KMS-11 (cell line): ENCODE results near the gene TAGAP.

ENCODE experiments used
- H2AFZ ChIP-seq: fragments of 200-600 bp; sonication (generic); 2 replicates; pipeline ENCODE4 v1.6.1; 2016; ENCODE audit warnings: antibody characterized with exemption, mixed run types, low read depth
- H3K27ac ChIP-seq: fragments of 200-600 bp; sonication (generic); 2 replicates; pipeline ENCODE4 v1.6.1; 2016; ENCODE audit warnings: mild to moderate bottlenecking, mixed run types
- H3K27me3 ChIP-seq: fragments of 200-600 bp; sonication (generic); 2 replicates; pipeline ENCODE4 v1.6.1; 2017; ENCODE audit warnings: mild to moderate bottlenecking, low read depth, mixed run types, moderate library complexity; ENCODE audit not compliant: insufficient read depth
- H3K36me3 ChIP-seq: fragments of 200-600 bp; sonication (generic); 2 replicates; pipeline ENCODE4 v1.6.1; 2017; ENCODE audit warnings: mild to moderate bottlenecking, mixed run types; ENCODE audit not compliant: insufficient read depth
- H3K4me1 ChIP-seq: fragments of 200-600 bp; sonication (generic); 2 replicates; pipeline ENCODE4 v1.6.1; 2016; ENCODE audit warnings: mild to moderate bottlenecking, low read depth, mixed run types; ENCODE audit not compliant: poor library complexity, severe bottlenecking
- H3K4me2 ChIP-seq: fragments of 200-600 bp; sonication (generic); 2 replicates; pipeline ENCODE4 v1.7.0; 2016; ENCODE audit warnings: mild to moderate bottlenecking, mixed run types
- H3K4me3 ChIP-seq: fragments of 200-600 bp; sonication (generic); IDR thresholded peaks from 2 replicates; pipeline ENCODE4 v1.6.1; 2017; ENCODE audit warnings: low read depth, low read length, mixed read lengths; ENCODE audit not compliant: insufficient read depth
- H3K79me2 ChIP-seq: fragments of 200-600 bp; sonication (generic); 2 replicates; pipeline ENCODE4 v1.6.1; 2016; ENCODE audit warnings: low read depth, mixed run types; ENCODE audit not compliant: insufficient read depth
- H3K9ac ChIP-seq: fragments of 200-600 bp; sonication (generic); 2 replicates; pipeline ENCODE4 v1.6.1; 2016; ENCODE audit warnings: mild to moderate bottlenecking, mixed run types
- H4K20me1 ChIP-seq: fragments of 200-600 bp; sonication (generic); 2 replicates; pipeline ENCODE4 v1.6.1; 2016; ENCODE audit warnings: mild to moderate bottlenecking, mixed run types; ENCODE audit not compliant: insufficient read depth
- CTCF ChIP-seq: fragments of 200-600 bp; sonication (generic); conservative IDR thresholded peaks from 2 replicates; pipeline ENCODE4 v1.6.1; 2017; ENCODE audit warnings: low read depth, mild to moderate bottlenecking, antibody characterized with exemption, low read length, moderate library complexity, mixed read lengths

Gene TAGAP

GRCh38 chr6:159089909-159090308 is 45.1 kb upstream of the TAGAP start:
- H3K27ac ChIP-seq, result no peak overlapping the region
- no peaks in the 10 kb centered on the region for H3K36me3 ChIP-seq
- no peaks in the 10 kb centered on the region for H4K20me1 ChIP-seq
- no peaks in the 10 kb centered on the region for H3K79me2 ChIP-seq
- H2AFZ ChIP-seq, result no peak overlapping the region
- H3K4me3 ChIP-seq, result no peak overlapping the region
- peaks cover 1% of the 10 kb centered on the region for H3K4me1 ChIP-seq
- H3K4me2 ChIP-seq, result no peak overlapping the region
- H3K27me3 ChIP-seq, result no peaks in the 10 kb centered on the region
- no peak overlapping the region for H3K9ac ChIP-seq
- no peak for TF ChIP-seq CTCF

GRCh38 chr6:159089443-159089842 is 44.7 kb upstream of the TAGAP start:
- TF ChIP-seq CTCF, result no peak
- no peaks in the 10 kb centered on the region for H3K36me3 ChIP-seq

DNA sequence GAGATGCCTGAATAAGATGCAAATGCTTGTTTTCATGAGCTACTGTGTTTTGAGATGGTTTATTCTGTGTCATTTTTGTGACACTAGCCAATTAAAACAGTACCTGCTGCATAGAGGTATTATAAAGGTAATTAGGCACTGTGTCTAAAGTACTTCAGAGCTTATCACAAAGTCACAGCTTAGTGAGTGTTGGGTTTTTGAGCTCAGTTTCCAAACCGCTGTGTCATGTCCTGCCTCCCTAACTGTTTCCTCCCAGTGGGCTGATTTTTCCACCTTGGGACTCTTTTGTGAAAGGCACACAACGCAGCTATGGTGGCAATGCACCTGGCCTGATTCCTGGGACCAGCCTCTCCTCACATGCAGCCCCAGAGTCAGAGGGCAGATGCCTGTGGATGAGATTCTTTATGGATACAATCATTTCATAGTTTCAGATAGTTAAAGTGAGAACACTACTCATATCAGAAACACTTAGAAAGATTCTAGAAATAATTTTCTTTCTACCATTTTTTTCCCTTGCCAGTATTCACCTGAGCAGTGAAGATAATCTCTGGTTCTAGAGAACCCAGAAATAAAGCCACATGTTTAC is 41.3 kb upstream of the TAGAP start:
- Histone ChIP-seq H3K27ac (no peak overlapping the region), H3K4me2 (no peak overlapping the region), H3K36me3 (no peaks in the 10 kb centered on the region), H3K4me3 (no peak overlapping the region), H3K27me3 (no peaks in the 10 kb centered on the region), H3K79me2 (no peaks in the 10 kb centered on the region), H3K4me1 (peaks cover 10% of the 10 kb centered on the region), H2AFZ (no peak overlapping the region), H4K20me1 (no peaks in the 10 kb centered on the region), H3K9ac (no peak overlapping the region)
- TF ChIP-seq CTCF, result no peak

More at GRCh38 chr6:159089443-159089842, 44.7 kb upstream of the TAGAP start:
- H3K4me1 ChIP-seq, result peaks cover 6% of the 10 kb centered on the region
- no peak overlapping the region for H3K4me2 ChIP-seq
- H4K20me1 ChIP-seq, result no peaks in the 10 kb centered on the region
- no peak overlapping the region for H3K4me3 ChIP-seq
- no peak overlapping the region for H3K9ac ChIP-seq
- no peaks in the 10 kb centered on the region for H3K27me3 ChIP-seq
- no peaks in the 10 kb centered on the region for H3K79me2 ChIP-seq
- H3K27ac ChIP-seq, result no peak overlapping the region
- H2AFZ ChIP-seq, result no peak overlapping the region

DNA sequence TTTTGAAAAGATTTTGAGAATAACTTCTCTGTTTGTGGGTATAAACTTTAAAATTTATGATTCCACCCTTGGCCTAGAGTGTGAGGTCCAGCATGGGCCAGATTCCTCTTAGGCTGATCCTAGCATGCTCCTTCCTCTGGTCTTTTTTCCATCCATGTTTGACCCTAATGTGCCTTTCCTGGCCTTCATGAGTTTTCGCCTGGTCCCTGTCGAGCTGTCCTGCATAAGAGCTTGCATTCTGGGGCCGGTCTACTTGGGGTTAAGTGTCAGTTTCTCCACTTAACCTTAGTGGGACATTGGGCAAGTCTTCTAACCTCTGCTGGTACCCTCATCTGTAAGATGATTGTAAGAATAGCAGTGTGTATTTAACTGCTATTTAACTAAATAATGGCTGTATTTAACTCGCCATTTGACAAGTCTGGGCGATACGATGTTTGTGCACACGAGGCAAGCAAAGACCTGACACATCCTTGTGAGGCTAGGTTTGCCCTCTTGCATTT is 40.7 kb upstream of the TAGAP start:
- Histone ChIP-seq H3K4me2 (no peak overlapping the region), H3K4me1 (peaks cover 10% of the 10 kb centered on the region), H3K27ac (no peak overlapping the region), H3K4me3 (no peak overlapping the region), H2AFZ (no peak overlapping the region), H3K36me3 (no peaks in the 10 kb centered on the region), H3K9ac (no peak overlapping the region), H3K79me2 (no peaks in the 10 kb centered on the region), H3K27me3 (no peaks in the 10 kb centered on the region), H4K20me1 (no peaks in the 10 kb centered on the region)
- TF ChIP-seq CTCF, result no peak
